ENCODE data around the gene YEATS4.

Gene YEATS4

GRCh38 chr12:69341328-69341727, 18.2 kb upstream of the YEATS4 start:
- no peak for DNase-seq (ENCODE audit: low read depth in 1 of 2, low spot score in 1 of 2)

DNA sequence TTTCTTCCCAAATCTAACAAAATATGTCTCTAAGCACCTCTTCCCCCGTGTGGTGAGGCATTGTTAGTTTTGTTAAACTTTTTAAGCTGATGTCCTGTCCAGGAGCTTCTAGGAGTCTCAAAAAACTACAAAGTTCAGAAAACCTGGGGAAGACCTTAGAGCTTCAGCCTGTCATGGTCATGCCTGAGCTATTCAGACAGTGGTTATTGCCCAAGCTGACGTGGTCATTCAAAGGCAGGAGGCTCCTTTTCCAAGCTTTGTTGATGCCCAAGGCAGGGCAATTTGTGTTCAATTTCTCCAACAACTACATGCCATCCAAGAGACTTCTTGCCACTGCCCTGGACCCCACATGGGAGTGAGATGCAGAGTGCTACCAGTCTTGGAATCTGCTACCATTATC, 17.1 kb upstream of the YEATS4 start:
- no peak for DNase-seq (ENCODE audit: low read depth in 1 of 2, low spot score in 1 of 2)

DNA sequence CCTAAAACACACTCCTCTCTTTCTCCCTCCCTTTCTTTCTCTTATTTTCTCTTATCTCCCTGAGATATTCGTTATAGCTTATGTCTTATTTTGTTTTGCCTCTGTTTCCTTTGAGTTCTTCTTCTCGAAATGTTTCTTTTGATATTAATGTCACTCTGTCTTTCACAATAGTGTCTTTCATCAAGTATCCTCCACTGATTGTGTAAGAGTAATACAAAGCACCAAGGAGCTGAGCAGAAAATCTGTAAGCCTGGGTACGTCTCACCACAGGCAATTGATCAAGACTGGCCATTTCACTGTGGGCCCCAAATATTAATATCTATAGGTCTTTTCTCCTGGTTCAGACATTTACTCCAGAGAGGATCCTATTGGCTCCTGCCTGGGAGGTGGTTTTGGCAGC, 16.2 kb upstream of the YEATS4 start:
- no peak for DNase-seq (ENCODE audit: low read depth in 1 of 2, low spot score in 1 of 2)

DNA sequence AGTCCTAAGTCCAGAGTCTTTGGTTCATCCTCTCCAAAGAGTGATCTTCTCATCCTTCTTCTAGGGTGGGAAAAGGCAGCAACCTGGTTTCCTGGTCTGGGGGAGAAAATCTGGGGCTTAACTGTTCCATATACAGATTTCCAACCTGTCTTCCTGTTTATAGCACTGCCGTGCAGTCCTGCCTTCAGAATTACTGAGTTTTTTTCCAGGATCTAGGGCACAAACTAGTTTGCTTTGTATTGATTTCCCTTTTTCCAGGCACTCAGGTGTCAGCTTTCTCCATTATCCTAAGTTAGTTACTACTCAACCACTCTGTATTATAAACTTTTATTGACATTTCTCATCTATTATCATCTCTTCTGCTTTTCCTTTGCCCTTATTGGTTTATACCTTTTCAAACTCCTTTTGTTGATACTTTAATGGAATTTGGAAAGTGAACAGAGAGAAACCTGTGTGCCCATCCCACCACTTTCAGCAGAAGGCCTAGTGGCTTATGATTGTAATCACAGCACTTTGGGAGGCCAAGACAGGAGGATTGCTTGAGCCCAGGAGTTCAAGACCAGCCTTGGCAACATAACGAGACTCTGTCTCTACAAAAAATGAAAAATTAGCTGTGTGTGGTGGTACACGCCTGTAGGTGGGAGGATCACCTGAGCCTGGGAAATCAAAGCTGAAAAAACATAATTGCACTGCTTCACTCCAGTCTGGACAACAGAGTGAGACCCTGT, 15.5 kb upstream of the YEATS4 start:
- DNase-seq (ENCODE audit: low read depth in 1 of 2, low spot score in 1 of 2), result no peak

DNA sequence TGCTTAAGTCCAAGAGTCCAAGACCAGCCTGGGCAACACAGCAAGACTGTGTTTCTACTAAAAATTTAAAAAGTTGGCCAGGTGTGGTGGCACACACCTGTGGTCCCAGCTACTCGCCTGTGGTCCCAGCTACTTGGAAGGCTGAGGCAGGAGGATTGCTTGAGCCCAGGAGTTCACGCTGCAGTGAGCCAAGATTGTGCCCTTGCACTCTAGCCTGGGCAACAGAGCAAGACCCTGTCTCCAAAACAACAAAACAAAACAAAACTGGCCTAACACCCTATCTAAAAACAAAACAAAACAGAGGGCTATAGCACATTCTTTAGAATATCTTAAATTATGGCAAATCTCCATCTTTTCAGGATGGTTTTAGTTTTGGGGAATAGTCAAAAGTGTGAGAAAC, 14.5 kb upstream of the YEATS4 start:
- no peak for DNase-seq (ENCODE audit: low read depth in 1 of 2, low spot score in 1 of 2)

GRCh38 chr12:69345742-69346141, 13.8 kb upstream of the YEATS4 start:
- DNase-seq (ENCODE audit: low read depth in 1 of 2, low spot score in 1 of 2), result no peak

DNA sequence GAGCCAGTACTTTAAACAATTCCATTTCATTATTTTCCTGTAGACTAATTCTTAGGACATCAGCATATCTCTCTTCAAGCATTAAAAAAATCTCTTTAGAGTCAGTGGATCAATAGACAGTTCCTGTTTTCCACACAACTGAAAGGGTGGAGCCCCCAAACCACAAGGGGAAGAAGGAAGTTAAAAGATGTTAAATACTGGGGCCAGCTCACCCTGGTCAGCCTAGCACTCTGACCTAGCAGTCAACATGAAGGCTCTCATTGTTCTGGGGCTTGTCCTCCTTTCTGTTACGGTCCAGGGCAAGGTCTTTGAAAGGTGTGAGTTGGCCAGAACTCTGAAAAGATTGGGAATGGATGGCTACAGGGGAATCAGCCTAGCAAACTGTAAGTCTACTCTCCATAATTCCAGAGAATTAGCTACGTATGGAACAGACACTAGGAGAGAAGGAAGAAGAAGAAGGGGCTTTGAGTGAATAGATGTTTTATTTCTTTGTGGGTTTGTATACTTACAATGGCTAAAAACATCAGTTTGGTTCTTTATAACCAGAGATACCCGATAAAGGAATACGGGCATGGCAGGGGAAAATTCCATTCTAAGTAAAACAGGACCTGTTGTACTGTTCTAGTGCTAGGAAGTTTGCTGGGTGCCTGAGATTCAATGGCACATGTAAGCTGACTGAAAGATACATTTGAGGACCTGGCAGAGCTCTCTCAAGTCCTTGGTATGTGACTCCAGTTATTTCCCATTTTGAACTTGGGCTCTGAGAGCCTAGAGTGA, 11.2 kb upstream of the YEATS4 start, which contains the start of gene LYZ:
Gene LYZ (plus strand): TSS at position 220 of the 777 bp plus-strand sequence. CDS start 28 bp downstream, at position 248.
- DNase-seq (ENCODE audit: low read depth in 1 of 2, low spot score in 1 of 2), result no peak

DNA sequence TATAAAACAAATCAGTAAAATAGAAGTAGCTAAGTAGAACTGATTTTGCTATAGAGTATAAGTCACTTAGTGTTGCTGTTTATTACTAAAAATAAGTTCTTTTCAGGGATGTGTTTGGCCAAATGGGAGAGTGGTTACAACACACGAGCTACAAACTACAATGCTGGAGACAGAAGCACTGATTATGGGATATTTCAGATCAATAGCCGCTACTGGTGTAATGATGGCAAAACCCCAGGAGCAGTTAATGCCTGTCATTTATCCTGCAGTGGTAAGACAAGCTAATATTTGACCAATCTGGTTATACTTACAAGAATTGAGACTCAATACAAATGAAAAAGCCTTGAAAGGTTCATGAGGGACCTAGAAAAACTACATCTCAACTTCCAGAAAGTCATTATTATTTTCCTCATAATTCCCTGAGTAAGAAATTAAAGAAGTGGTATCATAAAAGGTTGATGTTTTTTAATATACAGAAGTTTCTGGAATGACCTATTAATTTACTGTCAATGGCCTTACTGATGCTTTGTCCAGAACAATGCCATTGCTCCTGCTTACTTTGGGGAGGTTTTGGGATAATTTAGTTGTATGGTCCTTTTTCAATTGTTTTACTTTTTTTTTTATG, 9.4 kb upstream of the YEATS4 start:
- no peak for DNase-seq (ENCODE audit: low read depth in 1 of 2, low spot score in 1 of 2)

- DNase-seq (ENCODE audit: low read depth in 1 of 2, low spot score in 1 of 2), result no peak
Observed at GRCh38 chr12:69350777-69351176, 8.8 kb upstream of the YEATS4 start.

GRCh38 chr12:69351462-69352236, 7.9 kb upstream of the YEATS4 start:
- DNase-seq (ENCODE audit: low read depth in 1 of 2, low spot score in 1 of 2), result no peak

DNA sequence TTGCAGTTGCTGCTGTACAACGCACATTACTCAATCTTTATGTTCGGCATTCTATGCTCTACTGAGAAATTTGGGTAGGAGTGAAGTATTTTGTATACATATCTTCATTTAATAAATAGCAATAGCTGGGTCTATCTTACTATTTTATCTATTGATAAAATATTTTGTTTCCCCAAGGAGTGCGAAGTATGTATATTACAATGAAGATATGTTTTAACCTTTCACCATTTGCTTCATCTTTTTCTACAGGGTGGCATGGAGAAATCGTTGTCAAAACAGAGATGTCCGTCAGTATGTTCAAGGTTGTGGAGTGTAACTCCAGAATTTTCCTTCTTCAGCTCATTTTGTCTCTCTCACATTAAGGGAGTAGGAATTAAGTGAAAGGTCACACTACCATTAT, 6.6 kb upstream of the YEATS4 start:
- no peak for DNase-seq (ENCODE audit: low read depth in 1 of 2, low spot score in 1 of 2)

DNA sequence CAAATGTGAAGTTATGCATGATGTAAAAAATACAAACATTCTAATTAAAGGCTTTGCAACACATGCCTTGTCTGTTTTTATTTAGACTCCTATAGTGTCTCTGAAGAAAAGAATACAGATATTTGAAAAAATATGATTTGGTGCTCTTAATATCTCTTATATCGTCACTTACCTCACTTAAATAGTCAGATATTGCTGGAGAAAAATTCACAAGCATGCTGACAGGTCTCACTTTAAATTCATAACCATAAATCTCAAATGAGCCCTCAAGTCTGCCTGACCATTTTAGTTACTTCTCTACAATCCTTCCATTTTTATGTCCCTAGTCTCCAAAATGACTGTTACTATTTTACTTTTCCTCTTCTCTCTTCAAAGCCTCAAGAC, 5.4 kb upstream of the YEATS4 start:
- no peak for DNase-seq (ENCODE audit: low read depth in 1 of 2, low spot score in 1 of 2)

DNA sequence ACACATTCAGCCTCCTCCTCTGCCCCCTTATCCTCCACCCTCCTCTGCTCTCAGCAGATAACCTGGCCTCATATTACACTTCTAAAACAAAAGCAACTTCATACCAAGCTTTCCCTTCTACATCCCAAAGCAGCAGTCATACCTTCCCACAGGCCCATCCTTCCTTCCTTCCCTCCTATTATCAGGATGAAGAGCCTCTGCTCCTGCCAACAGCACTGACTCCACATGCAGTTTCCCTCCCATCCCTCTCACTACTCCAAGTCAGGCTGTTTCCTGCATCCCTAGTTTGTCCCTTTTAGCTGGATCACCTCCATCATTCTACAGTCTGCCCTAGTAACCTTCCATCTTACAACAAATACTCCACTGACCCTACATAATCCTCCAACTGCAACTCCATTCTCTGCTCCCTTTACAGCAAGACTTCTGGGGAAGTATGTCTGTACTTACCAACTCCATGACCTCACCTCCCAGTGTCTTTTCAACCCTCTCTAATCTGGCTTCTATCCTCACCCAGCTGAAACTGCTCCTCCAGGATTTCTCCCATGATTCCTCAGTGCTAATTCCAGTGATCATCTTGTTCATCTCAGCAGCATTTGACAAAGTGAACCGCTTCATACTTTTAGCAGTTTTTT, 4.9 kb upstream of the YEATS4 start:
- no peak for DNase-seq (ENCODE audit: low read depth in 1 of 2, low spot score in 1 of 2)

- DNase-seq (ENCODE audit: low read depth in 1 of 2, low spot score in 1 of 2), result no peak
Observed at GRCh38 chr12:69355363-69356028, 4.0 kb upstream of the YEATS4 start.

- DNase-seq (ENCODE audit: low read depth in 1 of 2, low spot score in 1 of 2), result no peak
Observed at GRCh38 chr12:69360348-69360672, 767 bp downstream of the YEATS4 start.

DNA sequence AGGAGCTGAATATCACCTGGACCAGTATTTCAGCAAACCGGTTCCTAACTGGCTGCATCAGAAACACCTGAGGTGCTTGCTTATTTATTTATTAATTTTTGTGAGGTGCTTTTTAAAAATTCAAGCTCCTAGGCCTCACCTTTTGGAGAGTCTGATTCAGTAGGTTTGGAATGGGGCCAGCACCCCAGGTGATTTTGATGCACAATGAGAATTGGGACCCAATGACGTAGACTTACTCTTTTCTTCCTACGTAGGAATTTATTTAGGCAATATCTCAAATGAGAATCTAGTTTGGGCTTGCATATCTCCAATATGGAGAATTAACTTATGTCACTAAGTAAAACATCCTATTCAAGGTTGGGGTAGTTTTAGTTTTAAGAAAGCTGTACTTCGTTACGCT, 7.3 kb downstream of the YEATS4 start:
- DNase-seq (ENCODE audit: low read depth in 1 of 2, low spot score in 1 of 2), result no peak

- no peak for DNase-seq (ENCODE audit: low read depth in 1 of 2, low spot score in 1 of 2)
Observed at GRCh38 chr12:69368171-69368570, 8.6 kb downstream of the YEATS4 start.

DNA sequence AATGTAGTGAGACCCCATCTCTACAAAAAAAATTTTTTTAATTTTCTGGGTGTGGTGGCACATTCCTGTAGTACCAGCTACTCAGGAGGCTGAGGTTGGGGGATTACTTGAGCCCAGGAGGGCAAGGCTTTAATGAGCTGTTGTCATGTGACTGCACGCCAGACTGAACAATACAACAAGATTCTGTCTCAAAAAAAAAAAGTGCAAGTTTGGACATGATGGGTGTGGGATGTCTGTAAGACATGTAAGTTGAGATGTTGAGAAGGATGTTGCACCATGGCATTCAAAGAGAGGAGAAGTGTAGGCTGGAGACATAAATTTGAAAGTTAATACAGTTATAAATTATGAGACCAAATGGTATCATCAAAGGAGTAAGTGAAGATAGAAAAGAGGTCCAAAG, 23.5 kb downstream of the YEATS4 start:
- DNase-seq (ENCODE audit: low read depth in 1 of 2, low spot score in 1 of 2), result no peak

GRCh38 chr12:69385038-69385437, 25.5 kb downstream of the YEATS4 start:
- DNase-seq (ENCODE audit: low read depth in 1 of 2, low spot score in 1 of 2), result no peak

- DNase-seq (ENCODE audit: low read depth in 1 of 2, low spot score in 1 of 2), result no peak
Observed at GRCh38 chr12:69386921-69387320, 27.4 kb downstream of the YEATS4 start.

GRCh38 chr12:69388371-69388770, 28.8 kb downstream of the YEATS4 start:
- DNase-seq (ENCODE audit: low read depth in 1 of 2, low spot score in 1 of 2), result no peak
